NT2/D1 (cell line): ENCODE measurements around the gene GOLGA5.

Source experiments
- DNase-seq: peaks from one replicate; pipeline ENCODE4 v3.0.0-alpha.2; 2011; ENCODE audit warnings: low read depth, low spot score
- H3K27me3 ChIP-seq: 2 replicates; pipeline ENCODE4 v1.6.0; 2011; ENCODE audit warnings: mild to moderate bottlenecking; ENCODE audit not compliant: insufficient read length, insufficient read depth
- H3K36me3 ChIP-seq: 2 replicates; pipeline ENCODE4 v1.6.1; 2011; ENCODE audit warnings: mild to moderate bottlenecking, low read length, mixed read lengths; ENCODE audit not compliant: insufficient read depth, insufficient read length
- H3K4me1 ChIP-seq: 2 replicates; pipeline ENCODE4 v1.5.1; 2011; ENCODE audit not compliant: insufficient read depth, insufficient read length
- H3K4me3 ChIP-seq: 2 replicates; pipeline ENCODE4 v1.5.1; 2011; ENCODE audit warnings: low read depth; ENCODE audit not compliant: insufficient read length
- H3K9ac ChIP-seq: 2 replicates; pipeline ENCODE4 v1.6.0; 2011; ENCODE audit warnings: low read depth; ENCODE audit not compliant: insufficient read length
- H3K9me3 ChIP-seq: 2 replicates; pipeline ENCODE4 v1.5.1; 2011; ENCODE audit warnings: mild to moderate bottlenecking, low read length; ENCODE audit not compliant: insufficient read depth
- SUZ12 ChIP-seq: IDR thresholded peaks from 2 replicates; pipeline ENCODE4 v1.6.1; 2011; ENCODE audit not compliant: insufficient read length, insufficient read depth; ENCODE audit errors: extremely low read depth
- YY1 ChIP-seq: IDR thresholded peaks from 2 replicates; pipeline ENCODE4 v1.6.1; 2011; ENCODE audit not compliant: insufficient read length, insufficient read depth
- ZNF274 ChIP-seq: IDR thresholded peaks from 2 replicates; pipeline ENCODE4 v1.6.1; 2011; ENCODE audit warnings: mild to moderate bottlenecking, low read depth, low read length

GOLGA5 gene

GRCh38 chr14:92861856-92862745 lies 68.0 kb downstream of the GOLGA5 start:
- no peaks in the 10 kb centered on the region for H3K36me3 ChIP-seq
- H3K4me3 ChIP-seq = no peak overlapping the region
- H3K27me3 ChIP-seq = no peaks in the 10 kb centered on the region
- no peaks in the 10 kb centered on the region for H3K4me1 ChIP-seq
- no peak overlapping the region for H3K9ac ChIP-seq
- DNase-seq = no peak
- TF ChIP-seq ZNF274 = no peak
- no peak for TF ChIP-seq SUZ12
- TF ChIP-seq YY1 = no peak
- no peaks in the 10 kb centered on the region; the same call in 1 of the 2 replicates for H3K9me3 ChIP-seq

GRCh38 chr14:92863286-92864080 lies 69.4 kb downstream of the GOLGA5 start:
- no peaks in the 10 kb centered on the region; the same call in 1 of the 2 replicates for H3K9me3 ChIP-seq
- H3K4me3 ChIP-seq = no peak overlapping the region
- H3K27me3 ChIP-seq = no peaks in the 10 kb centered on the region
- no peak overlapping the region for H3K9ac ChIP-seq
- H3K36me3 ChIP-seq = no peaks in the 10 kb centered on the region
- TF ChIP-seq ZNF274 = no peak
- TF ChIP-seq YY1 = no peak
- TF ChIP-seq SUZ12 = no peak
- no peaks in the 10 kb centered on the region for H3K4me1 ChIP-seq
- no peak for DNase-seq

- no peaks in the 10 kb centered on the region for H3K36me3 ChIP-seq
- no peak for DNase-seq
- no peak overlapping the region for H3K9ac ChIP-seq
- no peaks in the 10 kb centered on the region for H3K4me1 ChIP-seq
- H3K27me3 ChIP-seq = no peaks in the 10 kb centered on the region
- no peak for TF ChIP-seq ZNF274
- no peak for TF ChIP-seq SUZ12
- no peak for TF ChIP-seq YY1
- H3K4me3 ChIP-seq = no peak overlapping the region
- H3K9me3 ChIP-seq = no peaks in the 10 kb centered on the region; the same call in 1 of the 2 replicates
Observed at GRCh38 chr14:92865674-92866073, 71.6 kb downstream of the GOLGA5 start.

DNA sequence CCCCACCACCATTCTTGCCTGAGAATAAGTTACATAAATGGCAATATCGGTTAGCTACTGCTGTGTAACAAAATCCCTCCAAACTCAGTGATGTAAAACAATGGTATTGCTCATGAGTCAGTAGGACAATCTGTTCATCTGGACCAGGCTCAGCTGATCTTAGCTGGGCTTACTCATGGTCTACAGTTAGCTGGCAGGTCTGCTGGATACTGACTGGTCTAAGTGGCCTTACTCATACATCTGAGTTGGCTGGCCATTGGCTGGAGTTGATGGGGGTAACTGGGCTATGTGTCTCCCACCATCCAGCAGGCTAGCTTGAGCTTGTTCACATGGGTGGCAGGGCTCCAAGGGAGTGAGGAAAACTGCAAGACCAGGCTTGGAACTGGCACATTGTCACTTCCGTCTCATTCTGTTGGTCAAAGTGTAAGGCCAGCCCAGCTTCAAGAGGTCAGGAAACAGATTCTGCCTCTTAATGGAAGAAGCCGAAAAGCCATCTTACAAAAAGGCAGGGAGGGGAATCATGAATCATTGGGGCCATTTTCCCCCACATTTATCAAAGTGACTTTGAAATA lies 72.2 kb downstream of the GOLGA5 start:
- Histone ChIP-seq H3K27me3 (no peaks in the 10 kb centered on the region), H3K9ac (no peak overlapping the region), H3K9me3 (no peaks in the 10 kb centered on the region; the same call in 1 of the 2 replicates), H3K4me1 (no peaks in the 10 kb centered on the region), H3K4me3 (no peak overlapping the region), H3K36me3 (no peaks in the 10 kb centered on the region)
- no peak for DNase-seq
- TF ChIP-seq YY1 = no peak
- TF ChIP-seq SUZ12 = no peak
- TF ChIP-seq ZNF274 = no peak

GRCh38 chr14:92866901-92867865 lies 73.1 kb downstream of the GOLGA5 start:
- H3K9me3 ChIP-seq = no peaks in the 10 kb centered on the region; the same call in 1 of the 2 replicates
- TF ChIP-seq YY1 = no peak
- no peak for TF ChIP-seq SUZ12
- no peak for TF ChIP-seq ZNF274
- no peaks in the 10 kb centered on the region for H3K27me3 ChIP-seq
- no peak overlapping the region for H3K9ac ChIP-seq
- H3K36me3 ChIP-seq = no peaks in the 10 kb centered on the region
- H3K4me1 ChIP-seq = no peaks in the 10 kb centered on the region
- no peak overlapping the region for H3K4me3 ChIP-seq
- DNase-seq = no peak

DNA sequence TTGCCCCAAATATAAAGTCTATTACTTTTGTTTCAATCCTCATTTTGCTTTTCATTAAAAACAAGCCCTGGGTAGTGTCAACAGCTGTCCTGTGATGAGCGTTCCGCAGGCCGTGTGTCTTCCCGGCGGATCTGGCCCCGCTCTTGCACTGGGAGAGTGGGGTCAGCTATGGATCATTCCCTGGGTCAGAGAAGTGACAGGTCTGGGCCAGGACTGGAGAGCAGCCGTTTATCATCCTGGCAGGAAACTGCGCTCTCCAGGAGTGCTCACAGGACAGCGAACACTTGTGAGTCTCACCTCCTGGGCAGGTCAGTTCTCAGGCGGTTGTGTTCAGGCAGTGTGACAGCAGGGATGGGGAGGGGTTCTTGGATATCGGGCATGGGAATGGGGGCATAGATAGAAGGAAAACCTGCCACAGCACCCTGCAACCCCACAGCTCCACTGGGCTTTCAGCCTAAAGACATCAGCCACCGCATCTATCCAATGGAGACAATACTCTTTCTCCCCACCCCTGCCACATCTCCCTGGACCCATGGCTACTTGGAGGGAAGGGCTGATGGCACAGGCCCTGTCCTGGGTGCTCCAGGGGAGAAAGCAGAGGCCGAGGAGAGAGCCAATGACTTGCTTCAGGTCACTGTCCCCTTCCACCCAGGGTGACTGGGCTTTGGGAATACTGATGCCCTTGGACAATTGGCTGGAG lies 81.0 kb downstream of the GOLGA5 start:
- Histone ChIP-seq H3K9ac (no peak overlapping the region), H3K9me3 (no peaks in the 10 kb centered on the region), H3K4me3 (no peak overlapping the region), H3K4me1 (no peaks in the 10 kb centered on the region), H3K36me3 (no peaks in the 10 kb centered on the region), H3K27me3 (no peaks in the 10 kb centered on the region)
- TF ChIP-seq YY1 (no peak), SUZ12 (no peak), ZNF274 (no peak)
- no peak for DNase-seq
